Posterior cingulate gyrus (tissue), 11 donors: ENCODE results near the gene ATP1A4.

ENCODE experiments used
- DNase-seq, 10 donors: peaks; one replicate each; pipeline versions ENCODE4 v3.0.0 to v3.0.0-alpha.2; 2020 to 2021; ENCODE audit warnings: mixed read lengths in 3 of 10
- intact Hi-C: fragments of 100-400 bp; cut with DNase I; formaldehyde crosslinking; loops from one replicate; pipeline ENCODE4 v1.15.1; 2023

Gene ATP1A4

DNA sequence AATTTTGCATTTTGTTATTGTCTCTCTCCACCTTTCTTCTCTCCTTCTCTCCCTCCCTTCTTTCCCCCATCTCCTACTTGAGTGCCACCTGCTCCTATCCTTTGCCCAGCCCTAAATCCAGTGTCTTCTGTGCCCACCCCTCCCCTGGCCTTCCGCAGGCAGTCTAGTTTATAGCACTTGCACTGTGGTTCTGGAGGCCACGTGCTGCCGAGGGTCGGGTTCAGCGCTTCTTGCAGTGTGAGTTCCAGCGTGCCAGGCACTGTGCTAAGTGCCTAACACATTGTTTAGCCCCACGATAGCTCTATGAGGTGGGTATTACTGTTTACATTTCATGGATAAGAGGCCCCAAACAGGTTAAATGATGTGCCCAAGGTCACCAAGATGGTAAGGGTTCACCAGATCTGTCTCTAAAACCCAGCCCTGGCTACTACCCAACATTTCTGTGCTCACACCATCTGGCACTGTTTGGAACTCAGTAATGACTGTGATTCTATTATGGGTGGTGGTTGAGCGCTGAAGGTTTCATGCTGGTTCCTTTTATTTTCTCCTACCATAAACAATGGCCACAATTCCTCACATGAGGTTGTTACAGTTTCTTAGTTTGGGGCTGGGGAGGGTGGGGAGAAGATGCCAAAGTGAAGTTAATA, 14.1 kb upstream of the ATP1A4 start:
- peak in 1 of 10 donors; percentile 55 for DNase-seq
- intact Hi-C loops, result no loop called here

DNA sequence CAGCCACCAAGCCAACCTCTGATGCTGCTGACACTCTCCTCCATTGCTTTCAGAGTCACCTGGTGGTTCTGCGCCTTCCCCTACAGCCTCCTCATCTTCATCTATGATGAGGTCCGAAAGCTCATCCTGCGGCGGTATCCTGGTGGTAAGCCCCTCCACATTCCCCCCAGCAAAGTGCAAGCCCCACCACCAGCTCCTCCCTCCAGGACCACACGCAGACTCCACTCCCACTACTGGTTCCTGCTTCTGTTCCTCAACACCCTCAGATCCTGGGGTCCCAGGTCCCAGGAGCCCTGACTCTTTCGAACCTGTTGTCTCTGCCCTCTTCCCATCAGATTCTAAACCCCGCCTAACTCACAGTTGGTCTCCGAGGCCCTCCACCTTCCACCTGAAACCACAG, 11.6 kb upstream of the ATP1A4 start:
- DNase-seq, result no peak
- intact Hi-C loops, result no loop called here

DNA sequence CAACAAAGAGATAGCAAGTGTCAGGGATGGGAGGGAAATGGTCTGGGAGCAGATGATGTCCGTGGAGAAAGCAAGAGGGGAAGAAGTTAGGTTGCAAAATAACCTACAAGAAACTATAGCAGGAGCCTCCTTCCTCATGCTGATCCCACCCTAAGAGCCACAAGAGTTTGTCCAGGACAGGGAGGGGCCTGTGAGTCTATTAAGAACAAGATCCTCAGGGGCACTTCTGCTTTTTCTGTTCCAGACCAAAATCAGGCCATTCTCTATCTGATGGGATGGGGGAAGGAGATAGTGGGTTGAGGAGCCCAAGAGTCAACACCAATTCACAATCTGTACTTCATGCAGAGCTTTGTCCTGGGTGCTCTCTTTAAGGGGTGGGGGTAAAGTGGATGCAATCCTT, 7.7 kb upstream of the ATP1A4 start:
- DNase-seq, result no peak
- intact Hi-C loops, result no loop called here

DNA sequence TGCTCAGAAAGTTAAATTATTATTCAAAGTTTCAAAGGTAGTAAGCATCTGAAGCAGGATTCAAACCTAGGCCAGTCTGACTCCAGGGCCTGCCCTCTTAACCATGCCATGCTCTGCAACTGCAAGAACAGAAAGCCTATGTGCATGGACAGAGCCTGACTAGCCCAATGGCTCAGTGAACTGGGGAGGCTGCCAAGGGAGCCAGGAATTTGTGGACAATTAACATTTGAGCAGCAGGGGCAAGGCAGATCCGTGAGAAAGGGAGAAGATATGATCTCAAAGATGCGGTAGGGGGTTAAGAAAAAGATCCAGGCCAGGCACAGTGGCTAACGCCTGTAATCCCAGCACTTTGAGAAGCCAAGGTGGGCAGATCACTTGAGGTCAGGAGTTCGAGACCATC, 6.5 kb upstream of the ATP1A4 start:
- DNase-seq, result peak in 1 of 10 donors; percentile 23
- intact Hi-C loops, result no loop called here

DNA sequence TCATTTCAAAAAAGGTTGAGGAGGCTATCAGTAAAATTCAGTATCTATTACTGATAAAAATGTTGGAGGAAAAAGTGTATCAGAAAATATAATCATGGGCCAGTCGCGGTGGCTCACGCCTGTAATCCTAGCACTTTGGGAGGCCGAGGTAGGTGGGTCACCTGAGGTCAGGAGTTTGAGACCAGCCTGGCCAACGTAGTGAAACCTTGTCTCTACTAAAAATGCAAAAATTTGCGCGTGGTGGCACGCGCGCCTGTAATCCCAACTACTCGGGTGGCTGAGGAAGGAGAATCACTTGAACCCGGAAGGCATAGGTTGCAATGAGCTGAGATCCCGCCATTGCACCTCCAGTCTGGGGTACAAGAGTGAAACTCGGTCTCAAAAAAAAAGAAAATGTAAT, 5.3 kb upstream of the ATP1A4 start:
- DNase-seq, result no peak

DNA sequence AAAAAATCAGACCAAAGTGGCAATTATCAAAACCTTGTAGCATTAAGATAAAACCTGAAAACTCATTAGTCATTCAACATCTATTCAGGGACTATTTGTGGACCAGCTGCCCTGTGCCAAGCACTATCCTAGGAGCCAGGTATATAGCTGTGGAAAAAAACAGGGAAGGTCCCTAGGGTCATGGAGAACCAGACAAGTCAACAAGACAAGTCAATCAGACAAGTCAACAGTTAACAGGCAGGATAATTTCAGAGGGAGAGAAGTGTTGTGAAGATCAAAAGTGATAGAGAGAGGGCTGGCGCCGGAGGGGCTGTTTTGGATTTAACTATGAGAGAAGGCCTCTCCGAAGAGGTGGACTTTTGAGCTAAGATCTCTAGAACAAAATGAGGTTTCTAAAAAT, 3.3 kb upstream of the ATP1A4 start:
- intact Hi-C loops, result no loop called here
- no peak for DNase-seq

More for the DNA sequence above, 5.3 kb upstream of the ATP1A4 start:
- intact Hi-C loops, result no loop called here

DNA sequence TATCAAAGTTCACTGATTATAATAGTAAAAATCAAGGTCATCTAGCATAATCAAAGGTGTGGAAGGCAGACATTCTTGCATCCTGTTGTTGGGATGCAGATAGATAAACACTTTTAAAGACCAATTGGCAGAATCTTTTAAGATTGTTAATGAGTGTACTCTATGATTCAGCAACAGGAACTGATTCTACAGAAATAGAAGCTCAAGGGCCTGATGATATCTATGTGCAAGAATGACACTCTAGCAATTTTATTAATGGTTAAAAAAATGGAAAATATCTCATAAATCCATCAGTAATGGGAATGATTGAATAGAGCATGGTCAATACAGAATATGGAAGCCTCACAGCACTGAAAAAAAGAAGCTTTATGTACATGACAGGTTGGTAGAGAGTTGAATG, 2.2 kb upstream of the ATP1A4 start:
- intact Hi-C loops, result no loop called here
- DNase-seq, result no peak

DNA sequence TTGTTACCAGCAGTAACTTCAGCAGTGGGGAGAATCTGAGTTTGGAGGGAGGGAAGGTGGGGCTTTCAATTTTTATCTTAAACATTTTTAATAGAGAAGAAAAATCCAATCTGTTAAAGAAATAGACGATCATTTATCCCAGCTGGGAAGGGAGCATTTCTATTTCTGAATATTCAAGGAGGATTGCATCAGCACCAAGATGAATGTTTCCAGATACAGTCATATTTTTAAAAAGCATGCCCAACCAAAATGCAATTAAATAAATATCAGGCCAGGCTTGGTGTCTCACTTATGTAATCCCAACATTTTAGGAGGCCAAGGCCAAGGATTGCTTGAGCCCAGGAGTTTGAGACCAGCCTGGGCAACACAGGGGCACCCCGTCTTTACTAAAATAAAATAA, 1.7 kb upstream of the ATP1A4 start:
- no peak for DNase-seq
- intact Hi-C loops, result no loop called here

DNA sequence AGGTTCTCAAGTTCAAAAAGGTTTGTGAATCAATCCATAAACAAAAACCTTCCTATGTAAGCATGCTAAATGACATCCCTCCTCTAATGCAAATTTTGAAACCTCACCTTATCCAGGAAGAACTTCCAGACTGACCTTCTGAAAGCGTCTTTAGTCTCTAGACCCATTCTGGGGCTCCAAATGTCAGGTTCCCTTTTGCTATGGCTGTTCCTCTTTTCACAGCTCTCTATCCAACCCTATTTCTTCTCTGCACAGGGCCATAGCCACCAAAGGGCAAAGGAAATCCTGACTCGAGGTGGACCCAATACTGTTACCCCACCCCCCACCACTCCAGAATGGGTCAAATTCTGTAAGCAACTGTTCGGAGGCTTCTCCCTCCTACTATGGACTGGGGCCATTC, 3.4 kb downstream of the ATP1A4 start:
- no peak for DNase-seq
- intact Hi-C loops, result no loop called here

DNA sequence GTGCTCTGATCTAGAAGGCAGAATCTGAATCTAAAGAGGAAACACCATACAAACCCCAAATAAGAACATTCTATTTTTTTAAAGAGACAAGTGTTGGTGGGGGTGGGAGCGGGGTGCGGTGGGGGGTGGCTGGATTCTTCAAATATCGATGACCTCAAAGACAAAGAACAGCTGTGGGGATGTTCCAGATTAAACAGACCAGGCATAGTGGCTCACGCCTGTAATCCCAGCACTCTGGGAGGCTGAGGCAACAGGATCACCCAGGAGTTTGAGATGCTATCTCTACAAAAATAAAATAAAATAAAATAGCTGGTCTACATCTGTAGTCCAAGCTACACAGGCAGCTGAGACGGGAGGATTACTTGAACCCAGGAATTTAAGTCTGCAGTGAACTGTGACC, 5.0 kb downstream of the ATP1A4 start:
- no peak for DNase-seq
- intact Hi-C loops, result no loop called here

DNA sequence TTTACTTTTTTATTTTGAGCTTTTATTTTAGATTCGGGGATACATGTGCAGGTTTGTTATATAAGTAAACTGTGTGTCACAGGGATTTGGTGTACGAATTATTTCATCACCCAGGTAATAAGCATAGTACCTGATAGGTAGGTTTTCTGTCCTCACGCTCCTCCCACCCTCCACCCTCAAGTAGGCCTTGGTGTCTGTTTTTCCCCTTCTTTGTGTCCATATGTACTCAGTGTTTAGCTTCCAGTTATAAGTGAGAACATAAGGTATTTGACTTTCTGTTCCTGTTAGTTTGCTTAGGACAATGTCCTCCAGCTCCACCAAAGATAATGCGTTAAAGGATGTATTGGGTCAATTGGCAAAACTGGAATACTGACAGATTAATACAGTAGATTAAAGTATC, 5.8 kb downstream of the ATP1A4 start:
- intact Hi-C loops, result no loop called here
- DNase-seq, result no peak

DNA sequence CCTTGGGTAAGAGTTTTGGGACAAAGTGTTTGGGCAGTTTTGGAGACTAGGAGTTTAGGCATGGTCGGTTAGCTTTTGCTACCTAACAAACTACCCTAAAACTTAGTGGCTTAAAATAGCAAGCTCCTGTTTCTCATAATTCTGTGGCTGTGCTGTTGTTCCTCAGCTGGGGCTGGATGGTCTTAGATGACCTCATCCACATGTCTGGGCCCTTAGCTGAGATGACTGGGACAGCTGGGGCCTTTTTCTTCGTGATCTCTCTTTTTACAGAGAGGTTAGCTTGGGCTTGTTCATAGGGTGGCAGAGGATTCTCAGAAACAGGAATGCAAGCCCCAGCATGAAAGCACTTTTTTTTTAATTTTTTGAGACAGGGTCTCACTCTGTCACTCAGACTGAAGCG, 6.6 kb downstream of the ATP1A4 start:
- intact Hi-C loops, result no loop called here
- DNase-seq, result no peak

DNA sequence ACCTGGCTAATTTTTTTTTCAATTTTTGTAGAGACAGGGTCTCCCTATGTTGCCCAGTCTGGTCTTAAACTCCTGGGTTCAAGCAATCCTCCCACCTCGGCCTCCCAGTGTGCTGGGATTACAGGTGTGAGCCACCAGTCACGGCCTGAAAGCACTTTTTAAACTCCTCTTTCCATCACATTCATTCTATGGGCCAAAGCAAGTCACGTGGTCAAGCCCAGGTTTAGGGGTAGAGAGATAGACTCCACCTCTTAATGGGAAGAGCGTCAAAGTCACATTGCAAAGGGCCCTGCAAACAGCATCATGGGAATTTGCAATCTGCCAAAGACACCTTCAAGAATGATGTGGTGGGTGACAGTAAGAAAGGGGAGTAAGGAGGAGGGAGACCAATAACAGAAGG, 7.1 kb downstream of the ATP1A4 start:
- DNase-seq, result no peak
- intact Hi-C loops, result no loop called here

DNA sequence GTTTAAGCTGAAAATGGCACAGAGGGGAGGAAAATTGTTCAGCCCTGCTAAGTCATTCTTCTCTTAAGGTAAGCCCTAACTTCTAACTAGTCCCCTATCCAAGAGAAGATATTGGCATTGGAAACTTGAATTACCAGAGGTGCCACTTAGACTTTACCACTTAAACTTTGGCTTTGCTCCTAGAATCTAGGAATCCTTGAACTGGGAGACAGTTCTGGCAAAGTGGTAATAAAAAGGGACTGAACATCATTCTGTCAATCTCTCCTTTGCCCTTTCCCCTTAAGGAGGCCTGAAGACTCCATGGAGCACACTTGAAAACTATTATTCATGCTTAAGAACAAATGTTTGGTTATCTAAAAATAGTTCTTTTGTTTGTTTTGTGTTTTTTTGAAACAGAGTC, 8.4 kb downstream of the ATP1A4 start:
- intact Hi-C loops, result no loop called here
- no peak for DNase-seq

DNA sequence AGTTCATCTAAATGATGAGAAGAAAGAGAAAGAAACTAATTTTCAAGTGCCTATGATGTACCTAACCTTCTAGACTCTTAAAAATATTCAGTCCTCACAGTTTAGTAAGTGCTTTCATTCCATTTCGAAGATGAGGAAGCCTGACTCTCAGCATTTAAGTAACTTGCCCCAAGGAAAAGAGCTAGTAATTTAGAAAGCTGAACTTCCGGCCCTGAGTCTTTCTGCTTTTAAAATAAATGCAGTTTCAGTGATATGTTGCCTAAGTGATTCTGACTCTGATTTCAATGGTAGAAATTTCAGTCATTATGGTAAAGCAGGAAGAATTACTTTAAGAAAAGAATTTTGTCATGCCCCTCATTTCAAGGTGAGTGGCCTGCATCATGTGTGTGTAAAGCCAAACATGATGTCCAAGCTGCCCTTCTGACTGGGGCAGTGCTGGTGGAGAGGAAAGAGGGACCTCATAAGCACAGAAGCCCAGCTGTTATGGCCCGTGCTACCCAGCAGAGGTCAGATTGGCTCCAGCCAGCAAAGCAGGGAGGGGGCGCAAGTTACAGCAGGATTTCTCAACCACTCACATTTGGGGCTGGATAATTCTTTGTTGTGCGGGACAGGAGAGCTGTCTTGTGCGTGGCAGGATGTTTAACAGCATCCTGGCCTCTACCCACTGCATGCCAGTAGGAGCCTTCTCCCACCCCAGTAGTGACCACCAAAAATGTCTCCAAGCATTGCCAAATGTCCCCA, 10.7 kb downstream of the ATP1A4 start:
- intact Hi-C loops, result no loop called here
- DNase-seq, result peak in 5 of 10 donors; percentile 43 to 87 (median 53)

DNA sequence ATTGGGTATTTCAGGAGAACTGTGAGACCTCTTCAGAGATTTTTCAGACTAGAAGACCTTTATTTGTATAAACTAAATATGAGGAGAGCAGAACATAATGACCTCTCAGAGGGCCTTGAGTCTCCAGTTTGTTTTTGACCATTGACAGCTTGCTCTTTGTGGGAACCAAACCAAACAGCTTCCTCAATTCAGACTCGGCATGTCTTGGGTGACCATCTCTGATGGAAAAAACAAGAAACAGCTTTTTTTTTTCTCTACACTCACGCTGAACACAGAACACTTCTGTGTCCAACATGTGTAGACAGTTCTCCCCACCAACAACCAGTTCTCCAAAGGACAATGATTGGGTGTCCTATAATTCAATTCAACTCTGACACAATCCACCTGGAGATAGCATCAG, 11.5 kb downstream of the ATP1A4 start:
- no peak for DNase-seq
- intact Hi-C loops, result no loop called here

DNA sequence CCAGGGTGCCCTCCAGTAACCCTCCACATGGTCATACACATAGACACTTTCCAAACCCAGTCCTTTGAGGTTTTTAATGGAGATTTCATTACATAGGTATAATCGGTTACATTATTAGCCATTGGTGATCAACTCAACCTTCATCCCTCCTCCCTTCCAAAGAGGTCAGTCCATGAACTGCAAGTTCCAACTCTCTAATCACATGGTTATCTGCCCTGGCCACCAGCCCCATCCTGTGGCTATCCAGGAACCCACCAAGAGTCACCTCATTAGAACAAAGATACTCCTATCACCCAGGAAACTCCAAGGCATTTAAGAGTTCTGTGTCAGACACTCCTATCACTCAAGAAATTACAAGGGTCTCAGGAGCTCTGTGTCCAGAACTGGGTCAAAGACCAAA, 12.2 kb downstream of the ATP1A4 start:
- DNase-seq, result no peak
- intact Hi-C loops, result no loop called here

DNA sequence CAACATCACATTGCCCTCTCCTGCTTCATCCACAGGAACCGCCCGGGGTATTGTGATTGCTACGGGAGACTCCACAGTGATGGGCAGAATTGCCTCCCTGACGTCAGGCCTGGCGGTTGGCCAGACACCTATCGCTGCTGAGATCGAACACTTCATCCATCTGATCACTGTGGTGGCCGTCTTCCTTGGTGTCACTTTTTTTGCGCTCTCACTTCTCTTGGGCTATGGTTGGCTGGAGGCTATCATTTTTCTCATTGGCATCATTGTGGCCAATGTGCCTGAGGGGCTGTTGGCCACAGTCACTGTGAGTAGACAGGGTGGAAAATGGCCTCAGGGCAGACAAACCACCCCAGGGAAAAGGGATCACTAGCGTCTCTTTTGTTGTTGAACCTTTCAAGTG, 12.7 kb downstream of the ATP1A4 start:
- DNase-seq, result no peak
- intact Hi-C loops, result no loop called here

DNA sequence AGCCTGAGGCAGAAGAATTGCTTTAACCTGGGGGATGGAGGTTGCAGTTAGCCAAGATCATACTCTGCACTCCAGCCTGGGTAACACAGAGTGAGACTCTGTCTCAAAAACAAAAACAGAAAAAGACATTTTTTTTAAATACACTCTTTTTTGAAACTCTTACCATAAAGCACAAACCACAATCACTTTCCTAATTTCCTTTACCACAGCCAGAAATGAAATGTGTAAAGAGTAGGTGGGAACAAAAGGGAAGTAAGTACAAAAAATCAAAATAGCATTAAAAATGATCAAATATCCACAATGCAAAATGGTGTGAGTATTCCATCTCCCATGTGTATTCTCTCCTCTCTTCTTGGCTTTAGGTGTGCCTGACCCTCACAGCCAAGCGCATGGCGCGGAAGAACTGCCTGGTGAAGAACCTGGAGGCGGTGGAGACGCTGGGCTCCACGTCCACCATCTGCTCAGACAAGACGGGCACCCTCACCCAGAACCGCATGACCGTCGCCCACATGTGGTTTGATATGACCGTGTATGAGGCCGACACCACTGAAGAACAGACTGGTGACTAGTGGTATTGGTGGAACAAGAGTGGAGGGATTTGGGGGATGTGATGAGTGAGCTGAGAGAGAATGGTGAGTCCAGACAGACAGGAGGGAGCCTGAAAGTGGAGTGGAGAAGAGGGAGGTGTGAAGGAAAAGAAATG, 14.9 kb downstream of the ATP1A4 start:
- intact Hi-C loops, result no loop called here
- peak in 6 of 10 donors; percentile 16 to 87 (median 43) for DNase-seq

DNA sequence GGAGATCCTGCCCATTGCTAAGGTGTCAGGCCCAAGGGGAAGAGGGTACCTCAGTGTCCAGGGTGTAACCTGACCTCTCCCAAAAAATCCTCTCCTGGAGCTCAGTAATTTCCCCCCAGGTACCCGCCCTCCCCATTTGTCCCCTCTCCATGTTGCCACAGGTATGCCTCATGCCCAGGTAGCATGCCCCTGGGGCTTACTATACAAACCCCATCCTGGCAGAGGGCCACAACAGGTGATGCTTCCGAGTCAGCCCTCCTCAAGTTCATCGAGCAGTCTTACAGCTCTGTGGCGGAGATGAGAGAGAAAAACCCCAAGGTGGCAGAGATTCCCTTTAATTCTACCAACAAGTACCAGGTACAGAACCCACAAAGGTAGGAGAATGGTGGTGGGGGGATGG, 15.7 kb downstream of the ATP1A4 start:
- DNase-seq, result no peak
- intact Hi-C loops, result no loop called here

DNA sequence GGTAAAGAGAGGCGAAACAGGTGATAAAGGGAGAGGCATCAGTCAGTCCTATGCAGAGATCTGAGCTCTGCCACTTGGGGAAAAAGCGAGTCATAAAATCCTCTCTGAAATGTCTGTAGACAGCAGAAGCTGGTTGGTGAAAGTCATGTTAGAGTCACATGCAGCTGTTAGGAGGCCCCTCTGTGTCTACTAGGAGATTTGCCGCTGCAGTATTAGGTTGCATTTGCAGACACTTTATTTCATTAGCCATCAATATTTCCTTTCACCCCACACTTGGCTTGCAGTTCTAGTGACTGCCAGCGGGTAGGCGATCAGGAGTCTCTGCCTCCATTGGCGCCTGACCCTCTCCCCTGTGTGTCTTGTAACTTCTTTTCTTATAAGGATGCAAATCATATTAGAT, 16.2 kb downstream of the ATP1A4 start:
- intact Hi-C loops, result no loop called here
- no peak for DNase-seq

DNA sequence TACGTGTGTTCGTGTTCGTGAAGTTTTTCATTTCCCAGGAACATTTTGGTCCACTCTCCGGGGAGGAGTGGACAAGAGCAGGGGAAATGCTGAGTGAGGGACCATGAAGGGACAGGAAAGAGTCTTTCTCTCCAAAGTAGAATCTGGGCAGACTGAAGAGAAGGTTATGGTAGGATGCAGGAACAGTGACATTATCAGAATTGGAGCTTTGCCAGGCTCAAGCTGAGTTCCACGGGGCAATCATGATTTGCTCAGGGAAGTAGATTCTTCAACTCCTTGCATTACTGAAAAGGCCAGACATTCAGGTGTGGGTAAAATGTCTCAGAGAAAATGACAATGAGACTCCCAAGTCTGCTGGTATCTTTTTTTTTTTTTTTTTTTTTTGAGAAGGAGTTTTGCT, 16.6 kb downstream of the ATP1A4 start:
- DNase-seq, result no peak
- intact Hi-C loops, result no loop called here
